K562 (cell line): ENCODE data around the gene PODXL. TPM values are rescaled to one million over a fixed set of nuclear protein-coding genes. Genes with fewer than 3 reads are reported as not detected.
A peak's percentile ranks its signal among the peaks of the same experiment; 100 is the strongest.

Source experiments
- CBX3 ChIP-seq, 2 experiments: IDR thresholded peaks; 1 replicate in 1 of 2; 2 replicates in 1 of 2; pipeline ENCODE4 v1.6.1; 2012; ENCODE audit warnings: inconsistent platforms in 2 of 2, low read length in 2 of 2, borderline replicate concordance in 1 of 2, control low read depth in 1 of 2
- ELF4 ChIP-seq: fragments of 450-650 bp; formaldehyde crosslinking; IDR thresholded peaks from 2 replicates; pipeline ENCODE4 v1.4.0; 2022; ENCODE audit warnings: missing genetic modification characterization
- FOXJ3 ChIP-seq: sonication (generic); formaldehyde crosslinking; IDR thresholded peaks from 2 replicates; pipeline ENCODE4 v1.4.0; 2020; ENCODE audit warnings: mild to moderate bottlenecking, missing genetic modification reagents
- NELFE ChIP-seq: IDR thresholded peaks from 2 replicates; pipeline ENCODE4 v1.6.1; 2011; ENCODE audit warnings: mild to moderate bottlenecking; ENCODE audit not compliant: insufficient read depth, insufficient read length
- NR3C1 ChIP-seq: sonication (generic); formaldehyde crosslinking; IDR thresholded peaks from 2 replicates; pipeline ENCODE4 v1.8.1; 2022; ENCODE audit warnings: missing genetic modification reagents
- PHF21A ChIP-seq: fragments of 450-650 bp; IDR thresholded peaks from 2 replicates; pipeline ENCODE4 v1.6.1; 2017; ENCODE audit warnings: low read depth, borderline replicate concordance
- RBFOX2 ChIP-seq: fragments of 200-400 bp; formaldehyde crosslinking; IDR thresholded peaks from 2 replicates; pipeline ENCODE4 v1.6.1; 2017; ENCODE audit warnings: low read depth, mild to moderate bottlenecking, low read length, moderate library complexity
- TCFL5 ChIP-seq: fragments of 250-450 bp; sonication (Bioruptor Pico); conservative IDR thresholded peaks from 2 replicates; pipeline ENCODE4 v1.6.1; 2021; ENCODE audit warnings: mild to moderate bottlenecking, moderate library complexity, matching md5 sums
- polyA plus RNA-seq, 8 experiments: library from polyadenylated mRNA; depleted of rRNA in 4 of 8; stranded (reverse) in 5 of 8; unstranded in 3 of 8; fragments of >200 nt; fragmentation: Nextera tagmentation in 2 of 8; fragmentation: Illumina TruSeq in 1 of 8; extraction: Ambion mirVana in 2 of 8; extraction: Trizol in 1 of 8; gene quantifications; 2 replicates each; pipeline versions ENCODE4 v1.2.1 to v1.2.3, GENCODE V29; 2011 to 2014; ENCODE audit warnings: inconsistent platforms in 1 of 8, missing spikeins in 1 of 8
- total RNA-seq, 7 experiments: library from RNA; depleted of rRNA in 6 of 7; stranded (reverse); fragments of >200 nt in 6 of 7; fragmentation: Illumina TruSeq in 2 of 7; extraction: Trizol in 2 of 7; gene quantifications; 2 replicates each; pipeline versions ENCODE4 v1.2.1 to v1.2.3, GENCODE V29; 2011 to 2021; ENCODE audit warnings: low replicate concordance in 1 of 7
- TF ChIP-seq, protein P1 (sequence below): fragments of 250-450 bp; sonication (Bioruptor Pico); IDR thresholded peaks from 2 replicates; pipeline ENCODE4 v1.5.0; 2021; ENCODE audit warnings: mild to moderate bottlenecking, moderate library complexity
- TF ChIP-seq, protein P2 (sequence below): sonication (generic); IDR thresholded peaks from 2 replicates; pipeline ENCODE4 v1.6.1; 2016
- TF ChIP-seq, protein P3 (sequence below): IDR thresholded peaks from 3 replicates; pipeline ENCODE4 v1.6.1; 2011; ENCODE audit warnings: borderline replicate concordance, mild to moderate bottlenecking, moderate library complexity; ENCODE audit not compliant: insufficient read length; ENCODE audit errors: extremely low read depth
- TF ChIP-seq, protein P4 (sequence below): sonication (generic); formaldehyde crosslinking; IDR thresholded peaks from 2 replicates; pipeline ENCODE4 v1.5.0; 2020; ENCODE audit warnings: missing genetic modification reagents
- TF ChIP-seq, protein P5 (sequence below): fragments of 450-650 bp; IDR thresholded peaks from 2 replicates; pipeline ENCODE4 v1.6.1; 2014; ENCODE audit warnings: low read depth, mild to moderate bottlenecking, moderate library complexity, borderline replicate concordance
- TF ChIP-seq, protein P6 (sequence below): fragments of 250-450 bp; sonication (Bioruptor Pico); IDR thresholded peaks from 2 replicates; pipeline ENCODE4 v1.8.0; 2021; ENCODE audit warnings: borderline replicate concordance, mild to moderate bottlenecking, moderate library complexity; ENCODE audit not compliant: poor library complexity, severe bottlenecking

The PODXL gene
- total and polyA plus RNA-seq, 9 of the 15 experiments (the other 6 are each of a cell fraction or from before 2014, with no cell fraction given) = 0.01 to 0.73 (median 0.07) TPM

DNA sequence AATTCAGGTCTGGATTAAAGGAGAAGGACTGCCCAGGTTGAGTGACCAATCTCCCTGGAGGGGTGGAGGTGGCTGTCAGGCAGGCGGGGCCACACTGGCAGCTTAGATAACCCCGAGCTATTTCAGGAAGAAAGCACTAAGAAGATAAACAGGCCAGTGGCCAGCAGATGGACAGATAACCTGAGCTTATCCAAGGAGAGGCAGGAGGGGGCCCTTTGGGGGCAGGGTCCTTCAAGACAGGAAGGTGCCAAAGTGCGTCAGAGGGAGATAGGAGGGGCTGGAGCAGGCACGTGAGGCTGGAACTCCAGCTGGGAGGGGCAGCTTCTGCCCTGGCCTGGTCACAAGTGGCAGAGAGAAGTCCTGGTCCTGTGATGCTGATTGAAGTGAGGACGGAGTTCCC lies 29.8 kb upstream of the PODXL start (continued):
- TF ChIP-seq, protein P1, sequence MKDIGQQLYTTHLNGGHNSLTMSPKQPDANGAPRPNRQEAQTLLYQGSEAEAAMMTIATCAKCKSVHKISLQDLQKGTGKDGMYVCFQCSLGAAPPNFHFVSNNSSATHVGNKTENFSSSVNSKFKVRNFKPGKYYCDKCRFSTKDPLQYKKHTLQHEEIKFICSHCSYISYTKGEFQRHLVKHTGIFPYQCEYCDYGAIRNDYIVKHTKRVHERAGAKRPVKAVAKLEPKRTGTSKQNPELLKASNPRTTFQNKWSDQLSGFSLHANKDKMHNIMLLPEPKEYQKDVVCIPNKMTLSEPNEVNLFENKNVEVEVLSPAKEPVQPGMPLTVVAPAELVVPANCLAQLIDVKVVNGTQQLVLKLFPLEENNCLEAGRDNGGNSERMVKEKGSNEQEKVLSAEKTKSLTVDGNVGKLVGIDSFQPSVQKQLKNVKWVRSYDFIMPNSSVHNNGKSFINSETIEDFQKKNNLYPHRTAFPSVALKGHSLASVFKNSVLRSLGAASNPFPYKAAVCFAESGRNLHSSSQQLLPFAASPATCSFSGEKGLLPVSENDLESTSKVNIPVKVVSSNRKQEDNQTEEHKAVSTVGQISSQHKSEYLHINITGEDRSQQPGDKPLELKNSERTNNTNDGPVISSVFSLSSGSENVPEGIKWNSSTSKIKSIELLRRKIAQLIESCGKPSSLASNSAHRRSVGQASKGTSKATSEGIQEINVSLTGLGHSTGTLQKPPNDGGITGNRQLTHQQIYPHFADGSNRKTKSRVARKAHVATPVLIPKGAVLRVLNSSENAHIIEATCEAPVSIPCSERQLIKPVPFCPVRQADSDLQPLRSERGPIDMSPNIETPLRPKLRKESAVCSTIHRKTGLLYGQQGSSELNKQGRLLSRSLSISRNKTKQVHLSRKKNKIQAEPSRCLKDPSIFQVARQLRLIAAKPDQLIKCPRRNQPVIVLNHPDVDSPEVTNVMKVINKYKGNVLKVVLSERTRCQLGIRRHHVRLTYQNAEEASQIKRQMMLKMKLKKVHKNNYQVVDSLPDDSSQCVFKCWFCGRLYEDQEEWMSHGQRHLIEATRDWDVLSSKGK (CRISPR knock-in tag) = no peak
- TF ChIP-seq RBFOX2 (no peak), NR3C1 (CRISPR knock-in tag) (no peak), PHF21A (no peak), CBX3 (IDR thresholded peaks at IDR 0.05; ENCODE audit: borderline replicate concordance in 1 of 2, low read length in 2 of 2) (no peak), FOXJ3 (CRISPR knock-in tag) (no peak), NELFE (no peak), ELF4 (CRISPR knock-in tag) (no peak), TCFL5 (CRISPR knock-in tag) (no peak)
- TF ChIP-seq, protein P2, sequence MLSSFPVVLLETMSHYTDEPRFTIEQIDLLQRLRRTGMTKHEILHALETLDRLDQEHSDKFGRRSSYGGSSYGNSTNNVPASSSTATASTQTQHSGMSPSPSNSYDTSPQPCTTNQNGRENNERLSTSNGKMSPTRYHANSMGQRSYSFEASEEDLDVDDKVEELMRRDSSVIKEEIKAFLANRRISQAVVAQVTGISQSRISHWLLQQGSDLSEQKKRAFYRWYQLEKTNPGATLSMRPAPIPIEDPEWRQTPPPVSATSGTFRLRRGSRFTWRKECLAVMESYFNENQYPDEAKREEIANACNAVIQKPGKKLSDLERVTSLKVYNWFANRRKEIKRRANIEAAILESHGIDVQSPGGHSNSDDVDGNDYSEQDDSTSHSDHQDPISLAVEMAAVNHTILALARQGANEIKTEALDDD = 0 out of 2 replicates have a peak, but pooled peaks have one; percentile 45
- TF ChIP-seq, protein P3, sequence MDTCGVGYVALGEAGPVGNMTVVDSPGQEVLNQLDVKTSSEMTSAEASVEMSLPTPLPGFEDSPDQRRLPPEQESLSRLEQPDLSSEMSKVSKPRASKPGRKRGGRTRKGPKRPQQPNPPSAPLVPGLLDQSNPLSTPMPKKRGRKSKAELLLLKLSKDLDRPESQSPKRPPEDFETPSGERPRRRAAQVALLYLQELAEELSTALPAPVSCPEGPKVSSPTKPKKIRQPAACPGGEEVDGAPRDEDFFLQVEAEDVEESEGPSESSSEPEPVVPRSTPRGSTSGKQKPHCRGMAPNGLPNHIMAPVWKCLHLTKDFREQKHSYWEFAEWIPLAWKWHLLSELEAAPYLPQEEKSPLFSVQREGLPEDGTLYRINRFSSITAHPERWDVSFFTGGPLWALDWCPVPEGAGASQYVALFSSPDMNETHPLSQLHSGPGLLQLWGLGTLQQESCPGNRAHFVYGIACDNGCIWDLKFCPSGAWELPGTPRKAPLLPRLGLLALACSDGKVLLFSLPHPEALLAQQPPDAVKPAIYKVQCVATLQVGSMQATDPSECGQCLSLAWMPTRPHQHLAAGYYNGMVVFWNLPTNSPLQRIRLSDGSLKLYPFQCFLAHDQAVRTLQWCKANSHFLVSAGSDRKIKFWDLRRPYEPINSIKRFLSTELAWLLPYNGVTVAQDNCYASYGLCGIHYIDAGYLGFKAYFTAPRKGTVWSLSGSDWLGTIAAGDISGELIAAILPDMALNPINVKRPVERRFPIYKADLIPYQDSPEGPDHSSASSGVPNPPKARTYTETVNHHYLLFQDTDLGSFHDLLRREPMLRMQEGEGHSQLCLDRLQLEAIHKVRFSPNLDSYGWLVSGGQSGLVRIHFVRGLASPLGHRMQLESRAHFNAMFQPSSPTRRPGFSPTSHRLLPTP = no peak
- TF ChIP-seq, protein P4, sequence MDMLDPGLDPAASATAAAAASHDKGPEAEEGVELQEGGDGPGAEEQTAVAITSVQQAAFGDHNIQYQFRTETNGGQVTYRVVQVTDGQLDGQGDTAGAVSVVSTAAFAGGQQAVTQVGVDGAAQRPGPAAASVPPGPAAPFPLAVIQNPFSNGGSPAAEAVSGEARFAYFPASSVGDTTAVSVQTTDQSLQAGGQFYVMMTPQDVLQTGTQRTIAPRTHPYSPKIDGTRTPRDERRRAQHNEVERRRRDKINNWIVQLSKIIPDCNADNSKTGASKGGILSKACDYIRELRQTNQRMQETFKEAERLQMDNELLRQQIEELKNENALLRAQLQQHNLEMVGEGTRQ = peak; percentile 86
- TF ChIP-seq, protein P5, sequence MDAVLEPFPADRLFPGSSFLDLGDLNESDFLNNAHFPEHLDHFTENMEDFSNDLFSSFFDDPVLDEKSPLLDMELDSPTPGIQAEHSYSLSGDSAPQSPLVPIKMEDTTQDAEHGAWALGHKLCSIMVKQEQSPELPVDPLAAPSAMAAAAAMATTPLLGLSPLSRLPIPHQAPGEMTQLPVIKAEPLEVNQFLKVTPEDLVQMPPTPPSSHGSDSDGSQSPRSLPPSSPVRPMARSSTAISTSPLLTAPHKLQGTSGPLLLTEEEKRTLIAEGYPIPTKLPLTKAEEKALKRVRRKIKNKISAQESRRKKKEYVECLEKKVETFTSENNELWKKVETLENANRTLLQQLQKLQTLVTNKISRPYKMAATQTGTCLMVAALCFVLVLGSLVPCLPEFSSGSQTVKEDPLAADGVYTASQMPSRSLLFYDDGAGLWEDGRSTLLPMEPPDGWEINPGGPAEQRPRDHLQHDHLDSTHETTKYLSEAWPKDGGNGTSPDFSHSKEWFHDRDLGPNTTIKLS = no peak
- TF ChIP-seq, protein P6, sequence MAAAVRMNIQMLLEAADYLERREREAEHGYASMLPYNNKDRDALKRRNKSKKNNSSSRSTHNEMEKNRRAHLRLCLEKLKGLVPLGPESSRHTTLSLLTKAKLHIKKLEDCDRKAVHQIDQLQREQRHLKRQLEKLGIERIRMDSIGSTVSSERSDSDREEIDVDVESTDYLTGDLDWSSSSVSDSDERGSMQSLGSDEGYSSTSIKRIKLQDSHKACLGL (CRISPR knock-in tag) = no peak
